ENCODE measurements around the gene NCOA5.
"Not testable (repeated sequence)": the region's sequence is repeated elsewhere in the genome, so short reads cannot be mapped to it uniquely, and the experiment has no call there.

NCOA5 gene

DNA sequence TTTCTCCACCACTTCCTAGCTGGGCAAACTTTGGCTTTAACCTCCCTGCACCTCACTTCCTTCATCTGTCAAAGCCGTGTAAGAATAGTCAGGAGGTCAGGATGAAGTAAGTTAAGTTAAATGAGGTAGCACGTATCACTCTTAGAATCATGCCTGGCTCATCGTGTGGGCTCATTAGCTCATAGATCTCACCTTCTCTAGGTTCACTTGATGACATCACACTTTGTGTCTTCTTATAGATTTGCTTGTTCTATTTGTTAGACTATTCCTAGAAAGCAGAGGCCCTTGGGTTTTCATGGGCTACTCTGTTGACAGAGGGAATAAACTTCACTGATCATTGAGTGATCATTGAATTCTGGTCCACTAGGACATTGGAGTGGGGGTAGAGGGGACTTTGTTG, 12.2 kb upstream of the NCOA5 start:
- Histone ChIP-seq H3K4me1 (ENCODE audit: insufficient read depth, insufficient read length) (no peaks in the 10 kb centered on the region), H3K9ac (ENCODE audit: insufficient read length, low read depth) (no peak overlapping the region), H3K27me3 (ENCODE audit: insufficient read depth, insufficient read length) (no peaks in the 10 kb centered on the region), H3K36me3 (ENCODE audit: insufficient read depth, insufficient read length, low read length) (no peaks in the 10 kb centered on the region), H3K4me3 (ENCODE audit: insufficient read length, low read depth) (no peak overlapping the region), H3K9me3 (ENCODE audit: insufficient read depth, low read length) (no peaks in the 10 kb centered on the region)
- no peak for DNase-seq (ENCODE audit: low read depth, low spot score)
- no peak for TF ChIP-seq ZNF274 (IDR thresholded peaks at IDR 0.05; ENCODE audit: low read depth, low read length)
- TF ChIP-seq YY1 (IDR thresholded peaks at IDR 0.05; ENCODE audit: insufficient read depth, insufficient read length), result no peak
- TF ChIP-seq SUZ12 (IDR thresholded peaks at IDR 0.05; ENCODE audit: extremely low read depth, insufficient read depth, insufficient read length), result no peak

DNA sequence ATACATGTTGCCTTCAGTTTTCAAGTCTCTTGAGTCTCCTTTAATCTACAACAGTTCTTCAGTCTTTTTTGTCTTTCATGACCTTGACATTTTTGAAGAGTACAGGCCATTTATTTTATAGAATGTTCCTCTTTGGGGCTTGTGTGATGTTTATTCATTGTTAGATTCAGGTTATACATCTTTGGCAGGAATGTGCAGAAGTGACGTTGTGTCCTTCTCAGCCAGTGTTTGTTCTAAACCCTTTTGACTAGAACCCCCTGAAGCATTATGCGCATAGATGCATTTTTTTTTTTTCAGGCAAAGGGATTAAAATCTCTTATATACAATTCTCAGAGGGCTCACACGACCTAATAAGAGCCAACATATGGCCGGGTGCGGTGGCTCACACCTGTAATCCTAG, 11.2 kb upstream of the NCOA5 start:
- no peak overlapping the region for H3K9ac ChIP-seq (ENCODE audit: insufficient read length, low read depth)
- TF ChIP-seq SUZ12 (IDR thresholded peaks at IDR 0.05; ENCODE audit: extremely low read depth, insufficient read depth, insufficient read length), result no peak
- TF ChIP-seq YY1 (IDR thresholded peaks at IDR 0.05; ENCODE audit: insufficient read depth, insufficient read length), result no peak
- no peak for TF ChIP-seq ZNF274 (IDR thresholded peaks at IDR 0.05; ENCODE audit: low read depth, low read length)
- H3K4me1 ChIP-seq (ENCODE audit: insufficient read depth, insufficient read length), result no peaks in the 10 kb centered on the region
- H3K36me3 ChIP-seq (ENCODE audit: insufficient read depth, insufficient read length, low read length), result no peaks in the 10 kb centered on the region
- H3K9me3 ChIP-seq (ENCODE audit: insufficient read depth, low read length), result no peaks in the 10 kb centered on the region
- DNase-seq (ENCODE audit: low read depth, low spot score), result no peak
- H3K4me3 ChIP-seq (ENCODE audit: insufficient read length, low read depth), result no peak overlapping the region
- H3K27me3 ChIP-seq (ENCODE audit: insufficient read depth, insufficient read length), result no peaks in the 10 kb centered on the region

GRCh38 chr20:46100444-46100843, 10.7 kb upstream of the NCOA5 start:
- not testable (repeated sequence) for H3K27me3 ChIP-seq (ENCODE audit: insufficient read depth, insufficient read length); H3K4me3 ChIP-seq (ENCODE audit: insufficient read length, low read depth); H3K9me3 ChIP-seq (ENCODE audit: insufficient read depth, low read length); H3K4me1 ChIP-seq (ENCODE audit: insufficient read depth, insufficient read length); H3K9ac ChIP-seq (ENCODE audit: insufficient read length, low read depth); H3K36me3 ChIP-seq (ENCODE audit: insufficient read depth, insufficient read length, low read length); DNase-seq (ENCODE audit: low read depth, low spot score)

- Histone ChIP-seq H3K9ac (ENCODE audit: insufficient read length, low read depth) (no peak overlapping the region), H3K36me3 (ENCODE audit: insufficient read depth, insufficient read length, low read length) (no peaks in the 10 kb centered on the region), H3K4me3 (ENCODE audit: insufficient read length, low read depth) (no peak overlapping the region), H3K9me3 (ENCODE audit: insufficient read depth, low read length) (no peaks in the 10 kb centered on the region), H3K4me1 (ENCODE audit: insufficient read depth, insufficient read length) (no peaks in the 10 kb centered on the region), H3K27me3 (ENCODE audit: insufficient read depth, insufficient read length) (no peaks in the 10 kb centered on the region)
- TF ChIP-seq YY1 (IDR thresholded peaks at IDR 0.05; ENCODE audit: insufficient read depth, insufficient read length), result no peak
- no peak for TF ChIP-seq ZNF274 (IDR thresholded peaks at IDR 0.05; ENCODE audit: low read depth, low read length)
- no peak for TF ChIP-seq SUZ12 (IDR thresholded peaks at IDR 0.05; ENCODE audit: extremely low read depth, insufficient read depth, insufficient read length)
- no peak for DNase-seq (ENCODE audit: low read depth, low spot score)
Observed at GRCh38 chr20:46099491-46100287, 9.9 kb upstream of the NCOA5 start.

- no peak overlapping the region for H3K4me3 ChIP-seq (ENCODE audit: insufficient read length, low read depth)
- no peak overlapping the region for H3K9ac ChIP-seq (ENCODE audit: insufficient read length, low read depth)
- DNase-seq (ENCODE audit: low read depth, low spot score), result no peak
Observed at GRCh38 chr20:46093531-46093930, 3.8 kb upstream of the NCOA5 start.

DNA sequence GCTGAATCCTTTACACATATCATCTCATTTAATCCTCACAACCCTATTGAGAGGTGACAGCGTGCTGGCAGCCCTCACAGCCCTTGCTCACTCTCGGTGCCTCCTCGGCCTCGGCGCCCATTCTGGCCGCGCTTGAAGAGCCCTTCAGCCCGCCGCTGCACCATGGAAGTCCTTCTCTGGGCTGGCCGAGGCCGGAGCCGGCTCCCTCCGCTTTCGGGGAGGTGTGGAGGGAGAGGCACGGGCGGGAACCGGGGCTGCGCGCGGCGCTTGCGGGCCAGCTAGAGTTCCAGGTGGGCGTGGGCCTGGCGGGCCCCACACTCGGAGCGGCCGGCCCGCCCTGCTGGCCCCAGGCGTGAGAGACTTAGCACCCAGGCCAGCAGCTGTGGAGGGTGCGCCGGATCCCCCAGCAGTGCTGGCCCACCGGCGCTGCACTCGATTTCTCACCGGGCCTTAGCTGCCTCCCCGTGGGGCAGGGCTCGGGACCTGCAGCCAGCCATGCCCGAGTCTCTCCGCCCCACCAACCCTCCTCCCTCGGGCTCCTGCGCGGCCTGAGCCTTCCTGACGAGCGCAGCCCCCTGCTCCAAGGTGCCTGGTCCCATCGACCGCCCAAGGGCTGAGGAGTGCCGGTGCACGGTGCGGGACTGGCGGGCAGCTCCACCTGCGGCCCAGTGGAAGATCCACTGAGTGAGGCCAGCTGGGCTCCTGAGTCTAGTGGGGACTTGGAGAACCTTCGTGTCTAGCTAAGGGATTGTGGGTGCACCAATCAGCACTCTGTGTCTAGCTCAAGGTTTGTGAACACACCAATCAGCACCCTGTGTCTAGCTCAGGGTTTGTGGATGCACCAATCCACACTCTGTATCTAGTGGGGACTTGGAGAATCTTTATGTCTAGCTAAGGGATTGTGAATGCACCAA, 2.1 kb upstream of the NCOA5 start:
- not testable (repeated sequence) for H3K9me3 ChIP-seq (ENCODE audit: insufficient read depth, low read length); DNase-seq (ENCODE audit: low read depth, low spot score); H3K9ac ChIP-seq (ENCODE audit: insufficient read length, low read depth); H3K36me3 ChIP-seq (ENCODE audit: insufficient read depth, insufficient read length, low read length); H3K4me3 ChIP-seq (ENCODE audit: insufficient read length, low read depth); H3K4me1 ChIP-seq (ENCODE audit: insufficient read depth, insufficient read length); H3K27me3 ChIP-seq (ENCODE audit: insufficient read depth, insufficient read length)

More at GRCh38 chr20:46093531-46093930, 3.8 kb upstream of the NCOA5 start:
- Histone ChIP-seq H3K4me1 (ENCODE audit: insufficient read depth, insufficient read length) (no peaks in the 10 kb centered on the region), H3K9me3 (ENCODE audit: insufficient read depth, low read length) (peaks cover 4% of the 10 kb centered on the region; the same call in 1 of the 2 replicates), H3K27me3 (ENCODE audit: insufficient read depth, insufficient read length) (no peaks in the 10 kb centered on the region), H3K36me3 (ENCODE audit: insufficient read depth, insufficient read length, low read length) (no peaks in the 10 kb centered on the region)
- no peak for TF ChIP-seq ZNF274 (IDR thresholded peaks at IDR 0.05; ENCODE audit: low read depth, low read length)
- TF ChIP-seq YY1 (IDR thresholded peaks at IDR 0.05; ENCODE audit: insufficient read depth, insufficient read length), result no peak
- no peak for TF ChIP-seq SUZ12 (IDR thresholded peaks at IDR 0.05; ENCODE audit: extremely low read depth, insufficient read depth, insufficient read length)

- no peak for DNase-seq (ENCODE audit: low read depth, low spot score)
- H3K4me1 ChIP-seq (ENCODE audit: insufficient read depth, insufficient read length), result no peaks in the 10 kb centered on the region
- H3K27me3 ChIP-seq (ENCODE audit: insufficient read depth, insufficient read length), result no peaks in the 10 kb centered on the region
- TF ChIP-seq YY1 (IDR thresholded peaks at IDR 0.05; ENCODE audit: insufficient read depth, insufficient read length) (no peak), ZNF274 (IDR thresholded peaks at IDR 0.05; ENCODE audit: low read depth, low read length) (no peak), SUZ12 (IDR thresholded peaks at IDR 0.05; ENCODE audit: extremely low read depth, insufficient read depth, insufficient read length) (no peak)
- H3K9ac ChIP-seq (ENCODE audit: insufficient read length, low read depth), result peak overlapping the region; percentile 98
- peaks cover 4% of the 10 kb centered on the region; the same call in 1 of the 2 replicates for H3K9me3 ChIP-seq (ENCODE audit: insufficient read depth, low read length)
- no peaks in the 10 kb centered on the region for H3K36me3 ChIP-seq (ENCODE audit: insufficient read depth, insufficient read length, low read length)
- H3K4me3 ChIP-seq (ENCODE audit: insufficient read length, low read depth), result peak overlapping the region; percentile 95
Observed at GRCh38 chr20:46089167-46089416, 670 bp downstream of the NCOA5 start.

Data from NT2/D1 (cell line).